GM15510 (cell line): ENCODE results near the gene USP14.

Experiments used
- POLR2A ChIP-seq: IDR thresholded peaks from 3 replicates; pipeline ENCODE4 v1.6.1; 2011; ENCODE audit warnings: borderline replicate concordance; ENCODE audit not compliant: insufficient read length; ENCODE audit errors: extremely low read depth

USP14 gene

DNA sequence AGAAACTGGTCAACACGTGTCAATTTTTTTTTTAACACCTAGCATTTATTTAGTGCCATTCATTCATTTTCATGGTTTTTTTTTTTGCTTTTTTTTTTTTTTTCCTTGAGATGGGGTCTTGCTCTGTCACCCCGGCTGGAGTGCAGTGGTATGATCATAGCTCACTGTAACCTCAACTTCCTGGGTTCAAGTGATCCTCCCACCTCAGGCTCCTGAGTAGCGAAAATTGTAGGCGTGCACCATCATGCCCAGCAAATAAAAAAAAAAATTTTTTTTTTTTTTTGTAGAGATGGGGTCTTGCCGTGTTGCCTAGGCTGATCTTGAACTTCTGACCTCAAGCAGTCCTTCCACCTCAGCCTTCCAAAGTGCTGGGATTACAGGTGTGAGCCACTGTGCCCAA lies 21.1 kb downstream of the USP14 start:
- TF ChIP-seq POLR2A = no peak

- TF ChIP-seq POLR2A = no peak
These were observed 23.4 kb downstream of the USP14 start for GRCh38 chr18:181711-182110.

DNA sequence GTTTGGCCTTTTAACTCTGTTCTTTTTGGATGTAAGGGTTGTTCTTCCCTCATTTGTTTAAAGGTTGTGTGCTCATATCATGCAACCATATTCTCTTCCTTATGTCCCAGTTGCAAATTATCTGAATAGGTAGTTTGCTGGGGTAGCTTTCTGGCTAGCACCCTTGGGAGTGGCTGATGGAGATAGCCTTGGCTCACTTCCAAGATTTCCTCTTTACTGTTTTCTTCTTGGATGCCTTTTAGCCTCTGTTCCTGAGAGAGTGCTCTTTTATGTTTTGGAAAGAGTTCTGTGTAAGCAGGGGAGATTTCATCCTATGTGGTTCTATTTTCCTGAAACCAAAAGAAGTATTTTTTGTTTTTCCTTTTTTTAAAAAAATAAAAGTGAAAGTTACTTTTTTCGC lies 25.4 kb downstream of the USP14 start:
- TF ChIP-seq POLR2A = no peak

- TF ChIP-seq POLR2A = no peak
These were observed 30.9 kb downstream of the USP14 start for GRCh38 chr18:189254-189653.

- no peak for TF ChIP-seq POLR2A
These were observed 33.4 kb downstream of the USP14 start for GRCh38 chr18:191725-192124.

GRCh38 chr18:192801-193200 lies 34.4 kb downstream of the USP14 start:
- no peak for TF ChIP-seq POLR2A

GRCh38 chr18:195651-196050 lies 37.3 kb downstream of the USP14 start:
- no peak for TF ChIP-seq POLR2A

- no peak for TF ChIP-seq POLR2A
These were observed 40.9 kb downstream of the USP14 start for GRCh38 chr18:199214-199613.

- no peak for TF ChIP-seq POLR2A
These were observed 41.4 kb downstream of the USP14 start for GRCh38 chr18:199768-200167.

DNA sequence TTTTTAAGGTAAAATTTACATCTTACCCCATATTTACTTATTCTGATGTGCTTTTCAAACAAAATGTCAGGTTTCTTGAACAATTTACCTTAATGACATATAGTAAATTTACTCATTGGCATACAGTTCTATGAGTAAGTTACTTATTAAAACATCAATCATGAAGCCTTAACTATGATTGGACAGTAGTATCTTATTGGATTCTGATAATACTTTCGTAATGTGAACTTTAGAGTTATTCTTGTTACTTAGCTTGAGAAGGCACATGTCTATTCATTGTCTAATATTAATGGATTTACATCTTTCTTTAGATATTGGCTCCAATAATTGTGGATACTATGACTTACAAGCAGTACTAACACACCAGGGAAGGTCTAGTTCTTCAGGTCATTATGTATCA lies 51.7 kb downstream of the USP14 start:
- no peak for TF ChIP-seq POLR2A

- no peak for TF ChIP-seq POLR2A
These were observed 52.4 kb downstream of the USP14 start for GRCh38 chr18:210733-211132.

- no peak for TF ChIP-seq POLR2A
These were observed 53.2 kb downstream of the USP14 start for GRCh38 chr18:211582-211981.

GRCh38 chr18:212780-213179 lies 54.4 kb downstream of the USP14 start:
- TF ChIP-seq POLR2A = no peak

- TF ChIP-seq POLR2A = no peak
These were observed 55.1 kb downstream of the USP14 start for GRCh38 chr18:213505-213904.

DNA sequence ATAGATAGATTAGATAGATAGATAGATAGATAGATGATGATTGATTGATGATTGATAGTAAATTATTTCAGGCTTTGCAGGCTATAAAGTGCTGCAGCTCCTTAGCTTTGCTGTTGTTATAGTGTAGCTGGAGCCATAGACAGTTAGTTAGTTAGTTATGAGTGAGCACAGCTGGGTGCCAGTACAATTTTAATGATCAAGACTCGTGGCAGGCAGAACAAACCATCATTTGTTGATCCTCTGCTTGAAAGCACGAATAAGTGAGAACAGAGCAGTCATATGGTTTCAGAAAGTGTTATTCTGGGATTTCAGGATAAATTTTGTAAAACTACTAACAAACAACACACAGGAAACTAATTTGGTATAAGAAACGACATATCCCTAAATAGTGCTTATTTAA lies 55.6 kb downstream of the USP14 start:
- no peak for TF ChIP-seq POLR2A

DNA sequence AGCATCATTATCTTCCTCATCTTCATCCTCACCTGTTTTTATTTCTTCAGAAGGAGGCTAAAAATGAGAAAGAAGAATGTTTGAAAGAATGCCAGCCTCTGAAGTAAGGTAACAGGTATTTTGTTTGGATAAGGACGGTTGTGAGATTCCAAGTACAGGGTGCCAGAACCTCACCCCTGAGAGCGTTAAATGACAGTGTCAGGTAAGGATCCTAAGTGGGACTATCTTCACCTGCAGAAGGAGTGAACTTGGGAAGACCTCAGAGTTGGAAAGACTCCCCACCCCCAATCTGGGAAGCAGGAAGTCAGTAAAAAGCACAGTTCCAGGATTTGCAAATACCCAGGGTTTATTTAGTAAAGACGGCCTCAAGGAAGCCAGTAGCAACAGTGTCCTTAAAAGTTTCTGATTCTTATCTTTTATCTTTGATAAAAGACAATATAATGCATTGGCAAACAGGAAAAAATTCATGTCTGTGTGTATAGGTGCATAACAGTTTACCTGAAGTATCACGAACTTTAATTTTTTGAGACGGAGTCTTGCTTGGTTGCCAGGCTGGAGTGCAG lies 57.2 kb downstream of the USP14 start:
- TF ChIP-seq POLR2A = no peak
